HepG2 (cell line): ENCODE results near the gene SRGAP3. TPM values are rescaled to one million over a fixed set of nuclear protein-coding genes. Genes with fewer than 3 reads are reported as not detected.

ENCODE experiments used
- CREB1 ChIP-seq, 2 experiments: fragments of 450-650 bp in 1 of 2; IDR thresholded peaks; 2 replicates each; pipeline ENCODE4 v1.6.1; 2016 to 2017; ENCODE audit warnings: control low read depth in 1 of 2, mild to moderate bottlenecking in 1 of 2, missing compliant biosample characterization in 1 of 2, missing genetic modification characterization in 1 of 2
- EEA1 ChIP-seq: sonication (generic); formaldehyde crosslinking; IDR thresholded peaks from 2 replicates; pipeline ENCODE4 v1.5.1; 2020; ENCODE audit warnings: mild to moderate bottlenecking, missing genetic modification reagents, borderline replicate concordance
- HMG20B ChIP-seq: conservative IDR thresholded peaks from 2 replicates; pipeline ENCODE4 v1.6.1; 2016; ENCODE audit warnings: missing genetic modification reagents, missing compliant biosample characterization
- HOXA3 ChIP-seq: sonication (generic); formaldehyde crosslinking; IDR thresholded peaks from 2 replicates; pipeline ENCODE4 v1.5.0; 2020; ENCODE audit warnings: missing genetic modification reagents
- ISL2 ChIP-seq: sonication (generic); formaldehyde crosslinking; IDR thresholded peaks from 2 replicates; pipeline ENCODE4 v1.5.0; 2020; ENCODE audit warnings: missing genetic modification reagents
- NPAS2 ChIP-seq: sonication (generic); formaldehyde crosslinking; IDR thresholded peaks from 2 replicates; pipeline ENCODE4 v1.8.0; 2022; ENCODE audit warnings: mild to moderate bottlenecking, missing genetic modification reagents, borderline replicate concordance
- REL ChIP-seq: sonication (generic); formaldehyde crosslinking; conservative IDR thresholded peaks from 2 replicates; pipeline ENCODE4 v1.8.0; 2022; ENCODE audit warnings: mild to moderate bottlenecking, missing genetic modification reagents, moderate library complexity
- SALL1 ChIP-seq: sonication (generic); formaldehyde crosslinking; IDR thresholded peaks from 2 replicates; pipeline ENCODE4 v1.8.0; 2022; ENCODE audit warnings: mild to moderate bottlenecking, missing genetic modification reagents
- SAP130 ChIP-seq: IDR thresholded peaks from 2 replicates; pipeline ENCODE4 v1.6.1; 2016; ENCODE audit warnings: low read depth
- SRY ChIP-seq: sonication (generic); formaldehyde crosslinking; IDR thresholded peaks from 2 replicates; pipeline ENCODE4 v1.8.0; 2022; ENCODE audit warnings: mild to moderate bottlenecking, missing genetic modification reagents
- ZBTB20 ChIP-seq: sonication (generic); formaldehyde crosslinking; IDR thresholded peaks from 2 replicates; pipeline ENCODE4 v1.8.1; 2023; ENCODE audit warnings: missing genetic modification reagents, low read depth, mild to moderate bottlenecking, borderline replicate concordance
- ZNF354B ChIP-seq: sonication (generic); formaldehyde crosslinking; IDR thresholded peaks from 2 replicates; pipeline ENCODE4 v1.8.0; 2022; ENCODE audit warnings: mild to moderate bottlenecking, missing genetic modification reagents
- polyA plus RNA-seq, 8 experiments: library from polyadenylated mRNA; depleted of rRNA in 3 of 8; stranded (reverse) in 7 of 8; unstranded in 1 of 8; fragments of >200 nt; fragmentation: Illumina TruSeq in 4 of 8; extraction: Trizol in 4 of 8; gene quantifications; 2 replicates each; pipeline versions ENCODE4 v1.2.1 to v1.2.3, GENCODE V29; 2011 to 2016; ENCODE audit warnings: low read depth in 4 of 8, missing spikeins in 1 of 8, mixed read lengths in 1 of 8; ENCODE audit not compliant: insufficient read depth in 1 of 8
- total RNA-seq, 5 experiments: library from RNA; depleted of rRNA; stranded (reverse); fragments of >200 nt; fragmentation: Illumina TruSeq; extraction: Trizol; gene quantifications; 2 replicates each; pipeline ENCODE4 v1.2.3, GENCODE V29; 2016; ENCODE audit warnings: low read depth in 1 of 5
- TF ChIP-seq, protein P1 (sequence below): sonication (generic); formaldehyde crosslinking; IDR thresholded peaks from 2 replicates; pipeline ENCODE4 v1.5.0; 2020; ENCODE audit warnings: mild to moderate bottlenecking, missing genetic modification reagents
- TF ChIP-seq, protein P2 (sequence below): sonication (generic); formaldehyde crosslinking; IDR thresholded peaks from 2 replicates; pipeline ENCODE4 v1.5.0; 2020; ENCODE audit warnings: missing genetic modification reagents
- TF ChIP-seq, protein P3 (sequence below): sonication (generic); formaldehyde crosslinking; IDR thresholded peaks from 2 replicates; pipeline ENCODE4 v1.4.0; 2020; ENCODE audit warnings: missing genetic modification reagents, borderline replicate concordance
- TF ChIP-seq, protein P4 (sequence below), 2 experiments: fragments of 450-650 bp in 1 of 2; sonication (generic) in 1 of 2; formaldehyde crosslinking; IDR thresholded peaks; 2 replicates each; pipeline versions ENCODE4 v1.5.0 to v1.8.0; 2020 to 2022; ENCODE audit warnings: mild to moderate bottlenecking in 1 of 2, missing genetic modification reagents in 1 of 2
- TF ChIP-seq, protein P5 (sequence below): IDR thresholded peaks from 2 replicates; pipeline ENCODE4 v1.6.1; 2016
- TF ChIP-seq, protein P6 (sequence below): sonication (generic); formaldehyde crosslinking; IDR thresholded peaks from 2 replicates; pipeline ENCODE4 v1.5.1; 2020; ENCODE audit warnings: missing genetic modification reagents, mild to moderate bottlenecking, borderline replicate concordance

The SRGAP3 gene
- total and polyA plus RNA-seq, 2 of the 13 experiments (the other 11 are each of a cell fraction or from before 2014, with no cell fraction given), result 1.2 to 1.4 TPM

DNA sequence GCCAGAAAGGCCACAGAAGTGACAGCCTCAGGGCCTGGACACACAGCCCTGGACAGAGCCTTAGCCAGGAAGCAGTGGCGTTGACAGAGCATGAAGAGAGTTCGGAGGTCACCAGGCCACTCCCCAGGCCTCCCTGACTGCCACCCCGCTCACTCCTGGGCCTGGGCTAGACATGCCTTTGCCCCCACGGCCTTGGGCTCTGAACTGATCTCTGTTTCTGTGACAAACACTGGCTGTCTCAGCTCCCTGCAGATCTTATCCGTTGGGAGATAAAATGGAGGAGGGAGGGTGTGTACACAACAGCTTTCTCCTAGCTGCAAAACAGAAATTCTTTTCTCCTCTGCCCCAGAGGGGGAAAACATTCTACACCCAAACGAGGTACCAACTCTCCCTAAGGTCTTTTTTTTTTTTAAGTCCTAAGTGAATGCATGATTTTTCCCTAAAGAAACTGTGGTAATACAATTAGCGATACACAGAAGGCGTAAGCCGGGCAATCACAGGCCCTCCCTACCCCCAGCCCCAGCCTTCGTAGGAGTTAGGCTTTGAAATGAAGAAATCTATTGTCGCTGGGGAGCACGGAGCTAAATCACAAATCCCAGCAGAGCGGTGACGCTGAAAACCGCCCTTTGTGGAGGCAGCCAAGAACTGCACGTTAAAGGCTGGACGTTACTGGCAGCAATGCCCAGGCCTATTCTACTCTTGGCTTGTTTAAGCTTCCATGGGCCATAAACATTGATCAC lies 45.0 kb downstream of the SRGAP3 start (continued):
- TF ChIP-seq REL (no peak), HMG20B (CRISPR knock-in tag) (no peak), SRY (CRISPR knock-in tag) (0 out of 2 replicates have a peak, but pooled peaks have one; percentile 22), ZNF354B (CRISPR knock-in tag) (no peak), HOXA3 (CRISPR knock-in tag) (peak; percentile 86), CREB1 (IDR thresholded peaks at IDR 0.05) (no peak), CREB1 (CRISPR knock-in tag; IDR thresholded peaks at IDR 0.05) (no peak), ZBTB20 (CRISPR knock-in tag) (0 out of 2 replicates have a peak, but pooled peaks have one; percentile 4), NPAS2 (CRISPR knock-in tag) (no peak), ISL2 (CRISPR knock-in tag) (peak; percentile 48; the same call in 1 of the 2 replicates), SALL1 (CRISPR knock-in tag) (peak; percentile 83), EEA1 (CRISPR knock-in tag) (no peak), SAP130 (CRISPR knock-in tag) (peak; percentile 60)
- TF ChIP-seq, protein P1, sequence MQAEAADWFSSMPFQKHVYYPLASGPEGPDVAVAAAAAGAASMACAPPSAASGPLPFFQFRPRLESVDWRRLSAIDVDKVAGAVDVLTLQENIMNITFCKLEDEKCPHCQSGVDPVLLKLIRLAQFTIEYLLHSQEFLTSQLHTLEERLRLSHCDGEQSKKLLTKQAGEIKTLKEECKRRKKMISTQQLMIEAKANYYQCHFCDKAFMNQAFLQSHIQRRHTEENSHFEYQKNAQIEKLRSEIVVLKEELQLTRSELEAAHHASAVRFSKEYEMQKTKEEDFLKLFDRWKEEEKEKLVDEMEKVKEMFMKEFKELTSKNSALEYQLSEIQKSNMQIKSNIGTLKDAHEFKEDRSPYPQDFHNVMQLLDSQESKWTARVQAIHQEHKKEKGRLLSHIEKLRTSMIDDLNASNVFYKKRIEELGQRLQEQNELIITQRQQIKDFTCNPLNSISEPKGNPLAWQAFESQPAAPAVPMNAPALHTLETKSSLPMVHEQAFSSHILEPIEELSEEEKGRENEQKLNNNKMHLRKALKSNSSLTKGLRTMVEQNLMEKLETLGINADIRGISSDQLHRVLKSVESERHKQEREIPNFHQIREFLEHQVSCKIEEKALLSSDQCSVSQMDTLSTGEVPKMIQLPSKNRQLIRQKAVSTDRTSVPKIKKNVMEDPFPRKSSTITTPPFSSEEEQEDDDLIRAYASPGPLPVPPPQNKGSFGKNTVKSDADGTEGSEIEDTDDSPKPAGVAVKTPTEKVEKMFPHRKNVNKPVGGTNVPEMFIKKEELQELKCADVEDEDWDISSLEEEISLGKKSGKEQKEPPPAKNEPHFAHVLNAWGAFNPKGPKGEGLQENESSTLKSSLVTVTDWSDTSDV, result 0 out of 2 replicates have a peak, but pooled peaks have one; percentile 35
- TF ChIP-seq, protein P2, sequence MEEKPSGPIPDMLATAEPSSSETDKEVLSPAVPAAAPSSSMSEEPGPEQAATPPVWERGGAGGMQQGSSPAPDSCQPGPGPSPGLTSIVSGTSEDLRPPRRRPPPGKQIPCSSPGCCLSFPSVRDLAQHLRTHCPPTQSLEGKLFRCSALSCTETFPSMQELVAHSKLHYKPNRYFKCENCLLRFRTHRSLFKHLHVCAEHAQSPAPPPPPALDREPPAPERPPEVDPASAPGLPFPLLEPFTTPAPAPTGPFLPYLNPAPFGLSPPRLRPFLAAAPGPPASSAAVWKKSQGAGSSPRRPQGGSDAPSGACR (CRISPR knock-in tag), result no peak
- TF ChIP-seq, protein P3, sequence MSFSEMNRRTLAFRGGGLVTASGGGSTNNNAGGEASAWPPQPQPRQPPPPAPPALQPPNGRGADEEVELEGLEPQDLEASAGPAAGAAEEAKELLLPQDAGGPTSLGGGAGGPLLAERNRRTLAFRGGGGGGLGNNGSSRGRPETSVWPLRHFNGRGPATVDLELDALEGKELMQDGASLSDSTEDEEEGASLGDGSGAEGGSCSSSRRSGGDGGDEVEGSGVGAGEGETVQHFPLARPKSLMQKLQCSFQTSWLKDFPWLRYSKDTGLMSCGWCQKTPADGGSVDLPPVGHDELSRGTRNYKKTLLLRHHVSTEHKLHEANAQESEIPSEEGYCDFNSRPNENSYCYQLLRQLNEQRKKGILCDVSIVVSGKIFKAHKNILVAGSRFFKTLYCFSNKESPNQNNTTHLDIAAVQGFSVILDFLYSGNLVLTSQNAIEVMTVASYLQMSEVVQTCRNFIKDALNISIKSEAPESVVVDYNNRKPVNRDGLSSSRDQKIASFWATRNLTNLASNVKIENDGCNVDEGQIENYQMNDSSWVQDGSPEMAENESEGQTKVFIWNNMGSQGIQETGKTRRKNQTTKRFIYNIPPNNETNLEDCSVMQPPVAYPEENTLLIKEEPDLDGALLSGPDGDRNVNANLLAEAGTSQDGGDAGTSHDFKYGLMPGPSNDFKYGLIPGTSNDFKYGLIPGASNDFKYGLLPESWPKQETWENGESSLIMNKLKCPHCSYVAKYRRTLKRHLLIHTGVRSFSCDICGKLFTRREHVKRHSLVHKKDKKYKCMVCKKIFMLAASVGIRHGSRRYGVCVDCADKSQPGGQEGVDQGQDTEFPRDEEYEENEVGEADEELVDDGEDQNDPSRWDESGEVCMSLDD (CRISPR knock-in tag), result 0 out of 2 replicates have a peak, but pooled peaks have one; percentile 41
- TF ChIP-seq, protein P4, sequence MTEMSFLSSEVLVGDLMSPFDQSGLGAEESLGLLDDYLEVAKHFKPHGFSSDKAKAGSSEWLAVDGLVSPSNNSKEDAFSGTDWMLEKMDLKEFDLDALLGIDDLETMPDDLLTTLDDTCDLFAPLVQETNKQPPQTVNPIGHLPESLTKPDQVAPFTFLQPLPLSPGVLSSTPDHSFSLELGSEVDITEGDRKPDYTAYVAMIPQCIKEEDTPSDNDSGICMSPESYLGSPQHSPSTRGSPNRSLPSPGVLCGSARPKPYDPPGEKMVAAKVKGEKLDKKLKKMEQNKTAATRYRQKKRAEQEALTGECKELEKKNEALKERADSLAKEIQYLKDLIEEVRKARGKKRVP (CRISPR knock-in tag; IDR thresholded peaks at IDR 0.05), result no peak
- TF ChIP-seq, protein P5, sequence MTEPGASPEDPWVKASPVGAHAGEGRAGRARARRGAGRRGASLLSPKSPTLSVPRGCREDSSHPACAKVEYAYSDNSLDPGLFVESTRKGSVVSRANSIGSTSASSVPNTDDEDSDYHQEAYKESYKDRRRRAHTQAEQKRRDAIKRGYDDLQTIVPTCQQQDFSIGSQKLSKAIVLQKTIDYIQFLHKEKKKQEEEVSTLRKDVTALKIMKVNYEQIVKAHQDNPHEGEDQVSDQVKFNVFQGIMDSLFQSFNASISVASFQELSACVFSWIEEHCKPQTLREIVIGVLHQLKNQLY (CRISPR knock-in tag), result 0 out of 2 replicates have a peak, but pooled peaks have one; percentile 23
- TF ChIP-seq, protein P6, sequence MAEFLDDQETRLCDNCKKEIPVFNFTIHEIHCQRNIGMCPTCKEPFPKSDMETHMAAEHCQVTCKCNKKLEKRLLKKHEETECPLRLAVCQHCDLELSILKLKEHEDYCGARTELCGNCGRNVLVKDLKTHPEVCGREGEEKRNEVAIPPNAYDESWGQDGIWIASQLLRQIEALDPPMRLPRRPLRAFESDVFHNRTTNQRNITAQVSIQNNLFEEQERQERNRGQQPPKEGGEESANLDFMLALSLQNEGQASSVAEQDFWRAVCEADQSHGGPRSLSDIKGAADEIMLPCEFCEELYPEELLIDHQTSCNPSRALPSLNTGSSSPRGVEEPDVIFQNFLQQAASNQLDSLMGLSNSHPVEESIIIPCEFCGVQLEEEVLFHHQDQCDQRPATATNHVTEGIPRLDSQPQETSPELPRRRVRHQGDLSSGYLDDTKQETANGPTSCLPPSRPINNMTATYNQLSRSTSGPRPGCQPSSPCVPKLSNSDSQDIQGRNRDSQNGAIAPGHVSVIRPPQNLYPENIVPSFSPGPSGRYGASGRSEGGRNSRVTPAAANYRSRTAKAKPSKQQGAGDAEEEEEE (CRISPR knock-in tag), result no peak
